WTC11 (cell line): Measurements from ENCODE around the gene ELF5. TPM values are rescaled to one million over a fixed set of nuclear protein-coding genes. Genes with fewer than 3 reads are reported as not detected.

Experiments used
- ATAC-seq: fragments of 200-7000 bp; cut with Tn5 transposase; 2 replicates; pipeline ENCODE4 v1.10.0; 2021; ENCODE audit warnings: mild to moderate bottlenecking, moderate library complexity
- CTCF ChIA-PET: fragments of 300-600 bp; sonication (Branson Sonifier 250); formaldehyde crosslinking; loops from one replicate; lab custom pipeline; 2021; ENCODE audit warnings: antibody characterized with exemption; lab: Charles Lee
- POLR2A ChIA-PET: fragments of 350-600 bp; sonication (Branson Sonifier 250); formaldehyde crosslinking; loops from one replicate; lab custom pipeline; 2021; ENCODE audit warnings: antibody characterized with exemption; lab: Charles Lee
- DNase-seq: peaks from one replicate; pipeline ENCODE4 v3.0.0; 2021; ENCODE audit warnings: low spot score
- H3K27ac Mint-ChIP-seq: 2 replicates; pipeline ENCODE4 v1.8.0; 2021; ENCODE audit warnings: mixed read lengths
- H3K27me3 Mint-ChIP-seq: 2 replicates; pipeline ENCODE4 v1.8.0; 2021; ENCODE audit warnings: low read depth, mild to moderate bottlenecking, moderate library complexity, mixed read lengths
- H3K36me3 Mint-ChIP-seq: 2 replicates; pipeline ENCODE4 v1.8.0; 2021; ENCODE audit warnings: mixed read lengths
- H3K4me1 Mint-ChIP-seq: 2 replicates; pipeline ENCODE4 v1.8.0; 2022; ENCODE audit warnings: mixed read lengths
- H3K4me3 Mint-ChIP-seq: 2 replicates; pipeline ENCODE4 v1.8.0; 2021; ENCODE audit warnings: mild to moderate bottlenecking, moderate library complexity, mixed read lengths
- H3K9me3 Mint-ChIP-seq: 2 replicates; pipeline ENCODE4 v1.8.0; 2021; ENCODE audit warnings: mixed read lengths
- E2F4 ChIP-seq: sonication (generic); formaldehyde crosslinking; IDR thresholded peaks from 2 replicates; pipeline ENCODE4 v1.8.1; 2022; ENCODE audit warnings: low read depth, mild to moderate bottlenecking, moderate library complexity, missing genetic modification reagents, borderline replicate concordance
- E2F5 ChIP-seq: sonication (generic); formaldehyde crosslinking; IDR thresholded peaks from 2 replicates; pipeline ENCODE4 v1.8.1; 2022; ENCODE audit warnings: mild to moderate bottlenecking, moderate library complexity, missing genetic modification reagents
- EMX1 ChIP-seq: fragments of 250-450 bp; sonication (Bioruptor Pico); IDR thresholded peaks from 2 replicates; pipeline ENCODE4 v1.8.0; 2021; ENCODE audit warnings: mild to moderate bottlenecking
- ETV6 ChIP-seq: sonication (generic); formaldehyde crosslinking; IDR thresholded peaks from 2 replicates; pipeline ENCODE4 v1.8.1; 2022; ENCODE audit warnings: mild to moderate bottlenecking, missing genetic modification reagents
- HMGA2 ChIP-seq: fragments of 250-450 bp; sonication (Bioruptor Pico); IDR thresholded peaks from 2 replicates; pipeline ENCODE4 v1.4.0; 2021; ENCODE audit warnings: mild to moderate bottlenecking, moderate library complexity
- MXD4 ChIP-seq: fragments of 250-450 bp; sonication (Bioruptor Pico); IDR thresholded peaks from 2 replicates; pipeline ENCODE4 v1.8.0; 2021; ENCODE audit warnings: mild to moderate bottlenecking, moderate library complexity, borderline replicate concordance
- NFE2L1 ChIP-seq: sonication (generic); formaldehyde crosslinking; IDR thresholded peaks from 2 replicates; pipeline ENCODE4 v1.8.1; 2023; ENCODE audit warnings: missing genetic modification reagents
- RORB ChIP-seq: fragments of 250-450 bp; sonication (Bioruptor Pico); IDR thresholded peaks from 2 replicates; pipeline ENCODE4 v1.9.0; 2021; ENCODE audit warnings: mild to moderate bottlenecking
- SMAD3 ChIP-seq: sonication (generic); formaldehyde crosslinking; IDR thresholded peaks from 2 replicates; pipeline ENCODE4 v1.8.0; 2022; ENCODE audit warnings: missing genetic modification reagents, mild to moderate bottlenecking, borderline replicate concordance
- STAT6 ChIP-seq: sonication (generic); formaldehyde crosslinking; conservative IDR thresholded peaks from 2 replicates; pipeline ENCODE4 v1.8.1; 2023; ENCODE audit warnings: mild to moderate bottlenecking, low read depth, missing genetic modification reagents, moderate library complexity
- TEAD1 ChIP-seq: sonication (generic); formaldehyde crosslinking; IDR thresholded peaks from 2 replicates; pipeline ENCODE4 v1.8.0; 2022; ENCODE audit warnings: mild to moderate bottlenecking, missing genetic modification reagents
- ZBTB21 ChIP-seq: sonication (generic); formaldehyde crosslinking; IDR thresholded peaks from 2 replicates; pipeline ENCODE4 v1.8.1; 2023; ENCODE audit warnings: mild to moderate bottlenecking, missing genetic modification reagents, borderline replicate concordance
- ZNF121 ChIP-seq: sonication (generic); formaldehyde crosslinking; IDR thresholded peaks from 2 replicates; pipeline ENCODE4 v1.8.0; 2023; ENCODE audit warnings: missing genetic modification reagents
- ZNF317 ChIP-seq: sonication (generic); formaldehyde crosslinking; IDR thresholded peaks from 2 replicates; pipeline ENCODE4 v1.8.1; 2023; ENCODE audit warnings: low read depth, mild to moderate bottlenecking, moderate library complexity, missing genetic modification reagents, borderline replicate concordance
- ZNF512 ChIP-seq: sonication (generic); formaldehyde crosslinking; IDR thresholded peaks from 2 replicates; pipeline ENCODE4 v1.8.1; 2022; ENCODE audit warnings: missing genetic modification reagents, borderline replicate concordance
- ZSCAN18 ChIP-seq: fragments of 250-450 bp; sonication (Bioruptor Pico); IDR thresholded peaks from 2 replicates; pipeline ENCODE4 v2.1.2; 2022; ENCODE audit warnings: mild to moderate bottlenecking, moderate library complexity
- total RNA-seq: library from RNA; stranded (reverse); gene quantifications from 3 replicates; pipeline ENCODE4 v1.2.3, GENCODE V29; 2021

The ELF5 gene
- total RNA-seq, 1 experiment from 2014 or later, result not detected

- no peak for ATAC-seq
- Mint-ChIP-seq H3K27me3 (no peaks in the 10 kb centered on the region), H3K27ac (no peak overlapping the region), H3K9me3 (no peaks in the 10 kb centered on the region), H3K4me3 (no peak overlapping the region), H3K36me3 (no peaks in the 10 kb centered on the region), H3K4me1 (no peaks in the 10 kb centered on the region)
- ChIA-PET CTCF (no interaction called here), POLR2A (no interaction called here)
- DNase-seq, result no peak
- no peak for TF ChIP-seq ZNF512 (CRISPR knock-in tag)
- no peak for TF ChIP-seq ZSCAN18 (CRISPR knock-in tag)
- no peak for TF ChIP-seq ZBTB21
- no peak for TF ChIP-seq RORB (CRISPR knock-in tag)
- no peak for TF ChIP-seq SMAD3 (CRISPR knock-in tag)
- TF ChIP-seq ZNF121 (CRISPR knock-in tag), result no peak
- TF ChIP-seq NFE2L1, result no peak
- TF ChIP-seq E2F5 (CRISPR knock-in tag), result no peak
- no peak for TF ChIP-seq HMGA2 (CRISPR knock-in tag)
Observed at GRCh38 chr11:34505874-34506273, 7.7 kb downstream of the ELF5 start.

- no peak for TF ChIP-seq ETV6 (CRISPR knock-in tag)
- TF ChIP-seq EMX1 (CRISPR knock-in tag), result no peak
- TF ChIP-seq MXD4 (CRISPR knock-in tag), result no peak
- TF ChIP-seq, all 79 proteins: peak for 0
- ChIA-PET CTCF (interaction anchor here (1.2 to 3.1 kb wide), 3 partner anchors 10 to 329 kb away, joined by 3 to 24 read pairs (median 6); partner anchors contain the start of gene ELF5), POLR2A (no interaction called here)
- no peak overlapping the region for H3K4me3 Mint-ChIP-seq
- H3K27me3 Mint-ChIP-seq, result no peaks in the 10 kb centered on the region
- no peak for DNase-seq
- H3K9me3 Mint-ChIP-seq, result no peaks in the 10 kb centered on the region
- no peaks in the 10 kb centered on the region for H3K4me1 Mint-ChIP-seq
- H3K36me3 Mint-ChIP-seq, result no peaks in the 10 kb centered on the region
- no peak for ATAC-seq
- no peak overlapping the region for H3K27ac Mint-ChIP-seq
Observed at GRCh38 chr11:34502949-34503348, 10.6 kb downstream of the ELF5 start.

- DNase-seq, result no peak
- H3K36me3 Mint-ChIP-seq, result no peaks in the 10 kb centered on the region
- H3K4me1 Mint-ChIP-seq, result no peaks in the 10 kb centered on the region
- CTCF ChIA-PET, result interaction anchor here (1.2 to 3.1 kb wide), 3 partner anchors 10 to 328 kb away, joined by 3 to 24 read pairs (median 6); partner anchors contain the start of gene ELF5
- no peak overlapping the region for H3K27ac Mint-ChIP-seq
- no peak for TF ChIP-seq ZSCAN18 (CRISPR knock-in tag)
- TF ChIP-seq E2F4 (CRISPR knock-in tag), result no peak
- no peak for TF ChIP-seq ZNF317
- TF ChIP-seq STAT6 (CRISPR knock-in tag), result no peak
- no peak for TF ChIP-seq TEAD1
- no peaks in the 10 kb centered on the region for H3K9me3 Mint-ChIP-seq
- POLR2A ChIA-PET, result no interaction called here
- ATAC-seq, result no peak
- H3K27me3 Mint-ChIP-seq, result no peaks in the 10 kb centered on the region
- no peak overlapping the region for H3K4me3 Mint-ChIP-seq
Observed at GRCh38 chr11:34501949-34502348, 11.6 kb downstream of the ELF5 start.
